SK-N-MC (cell line): ENCODE results near the gene SMG1.
"Not testable (repeated sequence)": the region's sequence is repeated elsewhere in the genome, so short reads cannot be mapped to it uniquely, and the experiment has no call there.

Source experiments
- EZH2 ChIP-seq: fragments of 200-600 bp; sonication (generic); IDR thresholded peaks from one replicate; pipeline ENCODE4 v1.6.1; 2017; ENCODE audit warnings: antibody characterized with exemption
- POLR2AphosphoS5 ChIP-seq: IDR thresholded peaks from 2 replicates; pipeline ENCODE4 v1.6.1; 2012; ENCODE audit warnings: mild to moderate bottlenecking, low read depth, low read length, borderline replicate concordance

- not testable (repeated sequence) for TF ChIP-seq EZH2, POLR2AphosphoS5
Observed at GRCh38 chr16:18925215-18925985, 808 bp downstream of the SMG1 start.
